G401.6 (cell line): ENCODE measurements around the gene LARP1.
"Not testable (repeated sequence)": the region's sequence is repeated elsewhere in the genome, so short reads cannot be mapped to it uniquely, and the experiment has no call there.

ENCODE experiments used
- FAIRE-seq: peaks from 2 replicates; lab custom pipeline; 2012; peaks lifted over from hg19 to GRCh38; lab: Jason Lieb, UNC

Gene LARP1

GRCh38 chr5:154735362-154735761 lies 19.8 kb upstream of the LARP1 start:
- FAIRE-seq, result not testable (repeated sequence)

- FAIRE-seq, result not testable (repeated sequence)
These were observed 18.8 kb upstream of the LARP1 start for GRCh38 chr5:154736372-154736771.

DNA sequence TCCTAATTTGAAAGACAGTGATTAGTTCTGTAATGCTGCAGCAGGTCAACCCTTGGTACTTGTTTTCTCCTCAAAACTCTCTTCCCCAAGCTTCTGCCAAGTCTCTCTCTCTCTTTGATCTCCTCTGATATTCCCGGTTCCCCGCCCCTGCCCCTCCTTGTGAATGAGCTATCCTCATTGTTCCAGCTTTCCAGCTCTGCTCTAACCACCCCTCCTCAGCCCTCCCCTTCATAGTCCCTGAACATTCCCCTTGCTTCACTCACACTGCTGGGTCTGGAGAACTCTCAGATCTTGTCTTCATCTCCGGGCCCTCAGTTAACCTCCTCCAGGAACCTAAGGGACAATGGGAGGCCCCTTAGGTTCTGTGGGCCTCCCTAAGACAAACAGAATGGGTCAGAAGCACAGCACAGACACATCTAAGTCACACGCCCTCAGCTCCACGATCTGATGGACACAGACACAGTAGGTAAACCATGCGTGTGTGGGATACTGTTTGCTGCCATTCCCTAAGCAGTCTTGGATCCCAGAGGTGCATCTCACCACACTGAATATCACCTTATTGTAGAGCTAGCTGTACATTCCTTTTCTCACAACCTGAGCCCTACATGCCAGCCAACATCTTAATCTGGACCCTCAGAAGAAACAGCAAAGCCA lies 17.4 kb upstream of the LARP1 start:
- no peak for FAIRE-seq

DNA sequence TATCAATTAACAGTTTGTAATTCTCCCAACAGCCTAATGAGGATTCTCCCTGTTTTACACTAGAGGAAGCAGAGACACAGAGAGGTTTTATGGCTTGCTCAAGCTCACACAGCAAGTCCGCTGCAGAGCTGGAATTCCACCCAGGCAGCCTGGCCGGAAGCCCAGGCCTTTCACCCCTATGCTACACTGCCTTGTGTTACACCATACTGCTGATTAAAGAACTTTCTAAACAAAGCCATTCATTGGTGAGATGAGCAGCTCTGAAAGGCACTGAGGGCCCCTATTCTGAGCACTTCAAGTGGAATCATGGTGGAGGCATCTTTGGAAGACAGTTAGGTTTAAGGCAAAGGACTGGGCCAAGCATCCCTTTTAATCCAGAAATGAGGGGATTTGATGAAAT lies 14.7 kb upstream of the LARP1 start:
- FAIRE-seq, result no peak

DNA sequence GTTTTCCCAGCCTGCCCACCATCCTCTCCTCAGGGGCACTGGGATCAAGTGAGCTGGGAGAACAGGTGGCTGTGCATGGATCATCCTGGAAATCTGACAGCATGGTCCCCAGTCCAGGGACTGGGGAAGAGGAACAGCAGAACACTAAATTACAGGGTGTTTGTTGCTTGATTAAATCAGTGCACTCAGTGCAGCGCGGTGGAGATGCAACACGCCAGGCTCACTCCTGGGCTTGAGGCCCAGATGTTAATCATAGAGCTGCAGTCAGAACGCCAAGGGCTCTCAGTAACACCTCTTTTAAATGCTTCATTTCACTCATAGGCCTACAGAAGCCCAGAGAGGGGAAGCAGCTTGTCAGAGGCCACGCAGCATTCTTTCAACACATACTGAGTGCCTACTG lies 14.2 kb upstream of the LARP1 start:
- no peak for FAIRE-seq

DNA sequence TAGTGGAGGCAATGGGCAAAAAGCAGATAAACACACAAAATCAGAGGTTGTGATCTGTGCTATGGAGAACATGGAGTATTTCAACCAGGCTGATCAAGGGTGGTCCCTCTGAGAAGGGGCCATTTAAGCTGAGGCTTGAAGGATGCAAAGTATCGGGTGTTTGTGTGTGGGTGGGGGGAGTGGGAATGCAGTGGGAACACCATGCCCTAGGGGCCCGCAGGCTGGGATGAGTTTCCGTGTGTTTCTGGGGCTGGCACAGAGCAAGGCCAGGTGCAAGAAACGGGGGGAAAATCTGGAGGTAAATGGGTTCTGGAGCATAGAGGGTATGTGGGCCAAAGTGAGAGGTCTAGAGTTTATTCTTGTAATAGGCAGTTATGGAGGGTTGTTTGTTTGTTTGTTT lies 13.8 kb upstream of the LARP1 start:
- no peak for FAIRE-seq

DNA sequence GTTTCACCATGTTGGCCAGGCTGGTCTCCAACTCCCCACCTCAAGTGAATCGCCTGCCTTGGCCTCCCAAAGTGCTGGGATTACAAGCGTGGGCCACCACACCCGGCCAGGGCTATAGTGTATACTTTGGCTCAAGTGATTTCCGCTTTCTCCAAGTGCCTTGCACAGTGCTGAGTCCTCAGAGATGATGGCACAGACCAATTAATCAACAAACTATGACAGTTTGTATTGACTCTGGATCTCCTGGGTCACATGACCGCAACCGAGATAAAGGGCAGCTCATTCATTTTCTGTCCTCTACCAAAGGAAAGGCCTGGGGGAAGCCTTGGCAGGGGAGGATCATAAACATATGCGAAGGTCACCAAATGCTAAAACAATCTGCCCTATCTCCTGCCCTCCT lies 11.4 kb upstream of the LARP1 start:
- FAIRE-seq, result no peak

DNA sequence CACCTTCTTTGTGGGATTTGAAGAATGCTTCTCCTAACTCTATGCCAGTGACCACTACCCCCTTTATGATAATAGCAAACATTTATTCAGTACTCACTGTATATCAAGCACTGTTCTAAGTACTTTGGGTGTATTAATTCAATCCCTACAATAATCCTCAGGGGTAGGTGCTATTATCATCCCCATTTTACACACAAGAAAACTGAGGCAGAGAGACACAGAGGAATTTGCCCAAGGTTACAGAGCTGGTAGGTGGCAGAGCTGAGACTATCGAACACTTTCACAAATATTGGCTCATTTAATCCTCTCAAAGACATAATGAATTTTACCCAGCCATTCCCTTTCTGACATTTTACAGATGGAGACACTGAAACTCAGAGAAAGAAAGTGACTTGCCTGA lies 9.8 kb upstream of the LARP1 start:
- FAIRE-seq, result no peak

GRCh38 chr5:154749491-154749890 lies 5.7 kb upstream of the LARP1 start:
- no peak for FAIRE-seq

DNA sequence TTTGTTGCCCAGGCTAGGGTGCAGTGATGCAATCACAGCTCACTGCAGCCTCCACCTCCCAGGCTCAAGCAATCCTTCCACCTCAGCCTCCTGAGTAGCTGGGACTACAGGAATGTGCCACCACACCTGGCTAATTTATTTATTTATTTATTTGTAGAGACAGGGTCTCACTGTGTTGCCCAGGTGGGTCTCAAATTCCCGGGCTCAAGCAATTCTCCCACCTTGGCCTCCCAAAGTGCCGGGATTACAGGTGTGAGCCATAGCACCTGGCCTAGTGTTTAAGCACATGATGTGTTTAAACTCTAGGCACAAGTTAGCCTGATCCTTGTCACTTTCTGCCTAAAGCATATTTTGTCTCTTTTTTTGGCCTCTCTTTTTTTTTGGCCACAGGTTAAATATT lies 4.5 kb upstream of the LARP1 start:
- not testable (repeated sequence) for FAIRE-seq

- no peak for FAIRE-seq
These were observed 3.3 kb upstream of the LARP1 start for GRCh38 chr5:154751854-154752253.

DNA sequence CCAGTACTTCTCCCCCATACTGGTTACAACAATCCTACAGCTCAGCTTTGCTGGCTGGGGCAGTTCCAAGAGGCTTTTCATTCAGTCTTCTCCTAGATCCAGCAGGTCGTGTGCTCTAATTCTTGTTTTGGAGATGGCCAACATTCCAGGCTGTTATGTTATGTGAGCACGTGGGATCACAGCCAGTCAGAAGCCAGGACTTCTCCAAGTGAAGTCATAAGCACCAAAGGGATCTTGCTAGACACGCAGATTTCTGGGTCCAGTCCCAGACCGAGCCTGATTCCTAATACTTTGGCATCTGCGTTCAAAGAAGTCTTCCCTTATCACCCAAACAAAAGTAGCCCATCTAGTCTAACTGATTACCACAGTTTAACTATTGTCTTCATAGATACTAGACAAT lies 1.4 kb upstream of the LARP1 start:
- peak; percentile 58 for FAIRE-seq

- peak; percentile 70 for FAIRE-seq
These were observed 467 bp upstream of the LARP1 start for GRCh38 chr5:154754460-154755360.

GRCh38 chr5:154756009-154756867 lies 1.1 kb downstream of the LARP1 start:
- FAIRE-seq, result no peak

DNA sequence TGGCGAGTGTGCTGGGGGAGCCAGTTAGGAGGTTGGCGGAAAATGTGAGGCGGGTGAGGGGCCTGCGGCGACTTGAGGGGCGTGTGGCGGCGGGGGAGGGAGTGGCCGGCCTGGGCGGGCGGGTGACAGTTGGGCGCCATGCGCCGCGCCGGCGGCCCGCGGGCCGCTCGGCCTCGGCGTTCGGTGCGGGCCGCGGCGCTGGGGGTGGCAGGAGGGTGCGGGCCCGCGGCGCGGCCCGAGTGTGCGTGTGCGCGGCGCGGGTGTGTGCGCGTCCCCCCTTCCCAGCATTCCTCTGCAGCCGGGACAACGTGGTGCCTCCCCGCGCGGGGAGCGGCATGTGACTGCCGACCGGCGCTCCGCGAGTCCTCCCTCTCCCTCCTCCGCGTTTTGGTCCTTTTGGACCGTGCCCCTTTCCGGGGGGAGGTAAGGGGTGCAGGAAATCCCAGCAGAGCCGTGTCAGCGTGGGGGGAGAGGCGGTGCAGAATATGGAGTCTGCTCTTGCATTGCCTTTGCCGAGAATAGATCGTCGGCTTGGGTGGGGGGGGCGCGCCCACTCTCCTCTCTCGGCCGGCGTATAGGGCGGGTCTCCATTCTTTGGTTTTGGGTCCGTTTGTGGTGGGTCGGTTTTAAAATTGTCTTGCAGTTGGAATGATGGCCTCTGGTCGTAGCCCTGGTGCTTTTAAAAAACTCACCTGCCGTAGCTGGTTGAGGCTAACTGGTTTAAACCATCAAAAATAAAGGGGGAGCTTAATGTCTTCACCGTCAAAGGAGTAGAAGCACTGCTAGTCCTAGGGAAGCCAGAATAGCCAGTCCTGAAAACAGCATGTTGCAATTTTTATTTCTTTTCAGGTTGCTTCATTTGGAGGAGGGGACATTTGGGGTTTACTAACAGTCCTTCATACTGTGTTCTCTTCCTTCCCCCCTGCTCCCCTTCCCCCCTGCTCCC lies 2.0 kb downstream of the LARP1 start:
- FAIRE-seq, result no peak

DNA sequence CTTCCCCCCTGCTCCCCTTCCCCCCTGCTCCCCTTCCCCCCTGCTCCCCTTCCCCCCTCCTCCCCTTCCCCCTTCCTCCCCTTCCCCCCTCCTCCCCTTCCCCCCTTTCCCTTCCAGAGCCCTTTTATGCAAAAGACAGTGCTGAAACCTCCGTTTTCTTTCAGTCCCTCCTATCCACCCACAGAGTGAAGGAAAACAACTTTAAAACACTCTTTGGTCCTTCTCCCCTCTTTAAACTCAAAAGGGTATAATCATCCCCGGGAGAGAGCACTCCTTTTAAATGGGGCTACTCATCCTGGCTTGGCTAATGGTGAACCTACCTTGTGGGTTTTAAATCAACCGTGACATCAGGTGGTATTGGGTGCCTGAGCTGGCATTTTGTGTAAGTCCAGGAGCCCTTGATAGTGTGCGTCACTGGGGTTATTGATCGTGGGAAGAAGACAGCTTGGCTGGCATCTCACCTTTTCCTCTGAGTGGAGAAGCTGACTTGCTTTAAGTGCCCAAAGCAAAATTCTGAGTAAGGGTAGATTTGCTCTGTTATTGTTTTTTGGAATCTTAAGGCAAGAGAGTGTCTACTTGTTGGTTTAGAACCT lies 2.7 kb downstream of the LARP1 start:
- FAIRE-seq, result no peak

- FAIRE-seq, result no peak
These were observed 3.3 kb downstream of the LARP1 start for GRCh38 chr5:154758493-154758892.

- no peak for FAIRE-seq
These were observed 3.8 kb downstream of the LARP1 start for GRCh38 chr5:154758977-154759376.

DNA sequence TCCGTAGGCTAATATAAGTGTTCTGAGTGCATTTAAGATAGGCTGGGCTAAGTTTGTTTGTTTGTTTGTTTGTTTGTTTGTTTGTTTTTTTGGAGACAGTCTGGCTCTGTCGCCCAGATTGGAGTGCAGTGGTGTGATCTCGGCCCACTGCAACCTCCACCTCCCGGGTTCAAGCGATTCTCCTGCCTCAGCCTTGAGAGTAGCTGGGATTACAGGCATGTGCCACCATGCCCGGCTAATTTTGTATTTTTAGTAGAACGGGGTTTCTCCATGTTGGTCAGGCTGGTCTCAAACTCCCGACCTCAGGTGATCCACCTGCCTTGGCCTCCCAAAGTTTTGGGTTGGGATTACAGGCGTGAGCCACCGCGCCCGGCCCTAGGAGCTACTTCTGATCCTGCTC lies 4.7 kb downstream of the LARP1 start:
- not testable (repeated sequence) for FAIRE-seq

- FAIRE-seq, result no peak
These were observed 6.0 kb downstream of the LARP1 start for GRCh38 chr5:154761046-154761736.

DNA sequence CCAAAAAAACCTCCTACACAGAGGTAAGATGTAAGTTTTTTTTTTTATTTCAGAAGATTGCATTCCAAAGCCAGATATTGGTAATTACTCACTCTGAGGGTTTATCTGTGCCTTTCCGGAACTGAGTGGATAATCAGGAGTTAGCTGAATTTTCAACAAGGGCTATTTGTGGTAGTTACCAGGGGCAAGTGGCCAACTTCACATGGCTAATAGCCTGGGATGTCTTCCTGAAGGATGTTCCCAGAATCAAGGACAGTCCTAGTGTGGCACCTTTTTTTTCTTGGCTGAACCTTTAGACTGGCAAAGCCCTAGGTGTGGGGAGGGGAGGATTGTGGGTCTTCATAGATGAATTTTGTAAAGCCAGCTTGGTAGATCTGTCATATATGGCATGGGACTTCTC lies 7.1 kb downstream of the LARP1 start:
- no peak for FAIRE-seq
